HepG2 (cell line): Measurements from ENCODE around the gene RAMP1. TPM values are rescaled to one million over a fixed set of nuclear protein-coding genes. Genes with fewer than 3 reads are reported as not detected.

ENCODE experiments used
- ATAC-seq: fragments of 200-7000 bp; cut with Tn5 transposase; 3 replicates; pipeline ENCODE4 v1.9.1; 2020; ENCODE audit warnings: mild to moderate bottlenecking, moderate library complexity
- BruUV-seq: library from RNA; stranded (reverse); fragments of 400-500 nt; replicated peaks from 2 replicates; lab custom pipeline; 2021; lab: Mats Ljungman, UMichigan
- CTCF ChIA-PET: fragments of 300-600 bp; formaldehyde crosslinking; extraction: SDS; loops from one replicate; lab custom pipeline; 2021; ENCODE audit warnings: low total read pairs, inconsistent platforms, low intra/inter-chr PET ratio; lab: Yijun Ruan, JAX
- POLR2A ChIA-PET: fragments of 350-600 bp; sonication (Branson Sonifier 250); formaldehyde crosslinking; loops from one replicate; lab custom pipeline; 2020; ENCODE audit warnings: antibody characterized with exemption, inconsistent platforms; lab: Yijun Ruan, JAX
- DNase-seq: peaks from one replicate; pipeline ENCODE4 v3.0.0-alpha.2; 2015; ENCODE audit warnings: low spot score
- FAIRE-seq: peaks from 3 replicates; lab custom pipeline; 2011; peaks lifted over from hg19 to GRCh38; lab: Jason Lieb, UNC
- H2AFZ ChIP-seq: one replicate; pipeline ENCODE4 v1.6.1; 2011; ENCODE audit warnings: low read length, inconsistent platforms
- H3K27ac ChIP-seq: fragments of 300-600 bp; 3 replicates; pipeline ENCODE4 v1.8.0; 2011; ENCODE audit warnings: mixed run types, mild to moderate bottlenecking, mixed read lengths, low read length, inconsistent platforms; ENCODE audit not compliant: insufficient read depth; ENCODE audit errors: extremely low read length
- H3K27me3 ChIP-seq, 2 experiments: fragments of 200-600 bp in 1 of 2; 2 replicates in 1 of 2; 3 replicates in 1 of 2; pipeline versions ENCODE4 v1.6.0 to v1.8.0; 2011; ENCODE audit warnings: low read length in 2 of 2, mild to moderate bottlenecking in 2 of 2, moderate library complexity in 2 of 2, inconsistent platforms in 1 of 2; ENCODE audit not compliant: insufficient read depth in 2 of 2, control insufficient read depth in 1 of 2
- H3K36me3 ChIP-seq, 2 experiments: fragments of 200-600 bp in 1 of 2; replicated peaks in 1 of 2; 2 replicates in 1 of 2; 3 replicates in 1 of 2; pipeline versions ENCODE4 v1.5.1 to v1.8.0; 2011; ENCODE audit warnings: low read length in 2 of 2, inconsistent platforms in 1 of 2; ENCODE audit not compliant: insufficient read depth in 2 of 2, control insufficient read depth in 1 of 2
- H3K4me1 ChIP-seq: 2 replicates; pipeline ENCODE4 v1.5.1; 2012; ENCODE audit warnings: low read length, inconsistent platforms; ENCODE audit not compliant: insufficient read depth
- H3K4me2 ChIP-seq: 2 replicates; pipeline ENCODE4 v1.6.0; 2011; ENCODE audit warnings: low read depth, low read length, inconsistent platforms
- H3K4me3 ChIP-seq, 3 experiments: fragments of 200-600 bp in 1 of 3; sonication (generic), shearing (Covaris generic) in 1 of 3; replicated peaks in 1 of 3; 2 replicates each; pipeline ENCODE4 v1.5.1; 2011 to 2016; ENCODE audit warnings: low read length in 3 of 3, inconsistent platforms in 2 of 3, low read depth in 2 of 3, mild to moderate bottlenecking in 2 of 3, control low read depth in 1 of 3, mixed read lengths in 1 of 3; ENCODE audit not compliant: insufficient read depth in 1 of 3
- H3K79me2 ChIP-seq: one replicate; pipeline ENCODE4 v1.6.1; 2011; ENCODE audit warnings: low read length, inconsistent platforms; ENCODE audit not compliant: insufficient read depth
- H3K9ac ChIP-seq: 2 replicates; pipeline ENCODE4 v1.6.0; 2011; ENCODE audit warnings: mild to moderate bottlenecking, low read depth, low read length, inconsistent platforms; ENCODE audit not compliant: insufficient read depth
- H3K9me3 ChIP-seq: 2 replicates; pipeline ENCODE4 v1.5.1; 2012; ENCODE audit warnings: mild to moderate bottlenecking, low read length
- H4K20me1 ChIP-seq: 2 replicates; pipeline ENCODE4 v1.6.0; 2011; ENCODE audit warnings: inconsistent platforms, mild to moderate bottlenecking, low read length, moderate library complexity; ENCODE audit not compliant: insufficient read depth
- ASH2L ChIP-seq: fragments of 300-600, 200-600 bp; sonication (generic); IDR thresholded peaks from 2 replicates; pipeline ENCODE4 v1.7.0; 2017; ENCODE audit warnings: low read depth, mild to moderate bottlenecking, moderate library complexity, mixed read lengths, low read length; ENCODE audit not compliant: insufficient read length
- FOXO4 ChIP-seq: sonication (generic); formaldehyde crosslinking; conservative IDR thresholded peaks from 2 replicates; pipeline ENCODE4 v1.8.1; 2023; ENCODE audit warnings: missing genetic modification reagents
- GMEB2 ChIP-seq: IDR thresholded peaks from 2 replicates; pipeline ENCODE4 v1.6.1; 2016; ENCODE audit warnings: missing biosample characterization, missing genetic modification reagents, low read depth
- ISL2 ChIP-seq: sonication (generic); formaldehyde crosslinking; IDR thresholded peaks from 2 replicates; pipeline ENCODE4 v1.5.0; 2020; ENCODE audit warnings: missing genetic modification reagents
- KLF13 ChIP-seq: sonication (generic); formaldehyde crosslinking; IDR thresholded peaks from 2 replicates; pipeline ENCODE4 v1.4.0; 2020; ENCODE audit warnings: mild to moderate bottlenecking, missing genetic modification reagents
- MAZ ChIP-seq, 2 experiments: sonication (generic) in 1 of 2; formaldehyde crosslinking in 1 of 2; IDR thresholded peaks; 2 replicates each; pipeline versions ENCODE4 v1.5.0 to v1.6.1; 2012 to 2020; ENCODE audit warnings: low read depth in 2 of 2, mild to moderate bottlenecking in 2 of 2, borderline replicate concordance in 1 of 2, improper control_type of control experiment in 1 of 2, low read length in 1 of 2, missing genetic modification reagents in 1 of 2, moderate library complexity in 1 of 2
- MED13 ChIP-seq: sonication (generic); formaldehyde crosslinking; IDR thresholded peaks from 2 replicates; pipeline ENCODE4 v1.5.0; 2020; ENCODE audit warnings: missing genetic modification reagents
- NCOA5 ChIP-seq: sonication (generic); formaldehyde crosslinking; IDR thresholded peaks from 2 replicates; pipeline ENCODE4 v1.4.0; 2020; ENCODE audit warnings: missing genetic modification reagents
- POLR2AphosphoS5 ChIP-seq: IDR thresholded peaks from 2 replicates; pipeline ENCODE4 v1.6.1; 2012; ENCODE audit warnings: low read depth, low read length
- RARA ChIP-seq: IDR thresholded peaks from 2 replicates; pipeline ENCODE4 v1.6.1; 2016; ENCODE audit warnings: missing genetic modification reagents, missing compliant biosample characterization
- RFX5 ChIP-seq: IDR thresholded peaks from 2 replicates; pipeline ENCODE4 v1.6.1; 2011; ENCODE audit warnings: low read depth, low read length, improper control_type of control experiment
- ZBTB37 ChIP-seq: sonication (generic); formaldehyde crosslinking; IDR thresholded peaks from 2 replicates; pipeline ENCODE4 v1.4.0; 2020; ENCODE audit warnings: mild to moderate bottlenecking, missing genetic modification reagents
- ZNF101 ChIP-seq: sonication (generic); formaldehyde crosslinking; IDR thresholded peaks from 2 replicates; pipeline ENCODE4 v1.4.0; 2020; ENCODE audit warnings: mild to moderate bottlenecking, low read depth, missing genetic modification reagents, borderline replicate concordance
- ZNF317 ChIP-seq: sonication (generic); formaldehyde crosslinking; IDR thresholded peaks from 2 replicates; pipeline ENCODE4 v1.5.0; 2020; ENCODE audit warnings: mild to moderate bottlenecking, missing genetic modification reagents
- ZNF354B ChIP-seq: sonication (generic); formaldehyde crosslinking; IDR thresholded peaks from 2 replicates; pipeline ENCODE4 v1.8.0; 2022; ENCODE audit warnings: mild to moderate bottlenecking, missing genetic modification reagents
- ZNF552 ChIP-seq: sonication (generic); formaldehyde crosslinking; IDR thresholded peaks from 2 replicates; pipeline ENCODE4 v1.9.0; 2022; ENCODE audit warnings: missing genetic modification reagents, mild to moderate bottlenecking, borderline replicate concordance
- ZNF678 ChIP-seq: sonication (generic); formaldehyde crosslinking; IDR thresholded peaks from 2 replicates; pipeline ENCODE4 v1.4.0; 2020; ENCODE audit warnings: mild to moderate bottlenecking, missing genetic modification reagents
- WGBS: methylation state at CpG from one replicate; pipeline ENCODE4 v1.1.6; 2017; ENCODE audit warnings: low lambda C conversion rate; 5-methylcytosine and 5-hydroxymethylcytosine counted together
- in situ Hi-C: cut with HindIII; loops from 2 replicates; pipeline ENCODE4 v1.10.0; 2017; ENCODE audit warnings: low pct_unique_long_range_greater_than_20kb; ENCODE audit not compliant: extremely low pct_ligation_motif_present
- intact Hi-C: fragments of 100-400 bp; cut with micrococcal nuclease; formaldehyde crosslinking; loops from one replicate; pipeline ENCODE4 v1.10.0; 2022; ENCODE audit not compliant: unreplicated experiment
- polyA plus RNA-seq, 8 experiments: library from polyadenylated mRNA; depleted of rRNA in 3 of 8; stranded (reverse) in 7 of 8; unstranded in 1 of 8; fragments of >200 nt; fragmentation: Illumina TruSeq in 4 of 8; extraction: Trizol in 4 of 8; gene quantifications; 2 replicates each; pipeline versions ENCODE4 v1.2.1 to v1.2.3, GENCODE V29; 2011 to 2016; ENCODE audit warnings: low read depth in 4 of 8, missing spikeins in 1 of 8, mixed read lengths in 1 of 8; ENCODE audit not compliant: insufficient read depth in 1 of 8
- total RNA-seq, 5 experiments: library from RNA; depleted of rRNA; stranded (reverse); fragments of >200 nt; fragmentation: Illumina TruSeq; extraction: Trizol; gene quantifications; 2 replicates each; pipeline ENCODE4 v1.2.3, GENCODE V29; 2016; ENCODE audit warnings: low read depth in 1 of 5
- TF ChIP-seq, protein P1 (sequence below): sonication (generic); formaldehyde crosslinking; IDR thresholded peaks from 2 replicates; pipeline ENCODE4 v1.4.0; 2020; ENCODE audit warnings: low read depth, missing genetic modification reagents

The RAMP1 gene
- total and polyA plus RNA-seq, 2 of the 13 experiments (the other 11 are each of a cell fraction or from before 2014, with no cell fraction given), result 0.29 to 0.61 TPM

DNA sequence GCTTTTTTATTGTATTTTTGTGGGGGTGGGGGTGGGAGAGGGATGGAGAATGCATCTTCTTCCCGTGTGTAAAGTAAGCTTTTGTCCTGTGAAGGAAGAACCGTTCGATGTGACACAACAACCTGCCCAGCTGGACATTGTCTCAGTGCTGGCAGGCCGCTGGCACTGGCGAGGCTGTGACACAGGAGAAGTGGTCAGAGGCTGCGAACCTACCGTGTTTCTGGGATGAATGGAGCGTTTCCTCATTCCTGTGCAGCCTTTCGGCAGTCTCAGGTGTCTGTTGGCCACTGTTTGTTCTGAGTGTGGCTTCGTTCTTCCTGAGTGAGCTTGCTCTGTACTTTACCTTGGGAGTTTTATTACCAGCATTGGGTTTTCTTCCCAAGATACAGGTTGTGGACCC is 8.0 kb downstream of the RAMP1 start:
- Histone ChIP-seq H3K27me3 (peaks cover 20 to 89% of the 10 kb centered on the region in 2 experiments; a peak in 4 of 5 replicates), H3K79me2 (no peaks in the 10 kb centered on the region), H3K36me3 (no peaks in the 10 kb centered on the region), H3K9me3 (no peaks in the 10 kb centered on the region), H3K27ac (no peak overlapping the region), H4K20me1 (no peaks in the 10 kb centered on the region), H3K4me2 (no peak overlapping the region), H3K4me1 (peaks cover 13% of the 10 kb centered on the region), H3K4me3 (no peak overlapping the region), H2AFZ (no peak overlapping the region), H3K9ac (no peak overlapping the region)
- DNase-seq (no peak), ATAC-seq (no peak), FAIRE-seq (no peak)
- ChIA-PET POLR2A (no interaction called here), CTCF (no interaction called here)
- TF ChIP-seq ISL2 (CRISPR knock-in tag) (no peak), RARA (CRISPR knock-in tag) (no peak), ZNF101 (no peak), FOXO4 (no peak), GMEB2 (no peak), MED13 (CRISPR knock-in tag) (no peak), RFX5 (no peak), ZBTB37 (CRISPR knock-in tag) (no peak), NCOA5 (CRISPR knock-in tag) (no peak), ZNF354B (CRISPR knock-in tag) (no peak), ZNF317 (CRISPR knock-in tag) (no peak), KLF13 (CRISPR knock-in tag) (no peak), POLR2AphosphoS5 (no peak), ASH2L (no peak), MAZ (IDR thresholded peaks at IDR 0.05; ENCODE audit: borderline replicate concordance, low read depth, low read length) (no peak), MAZ (CRISPR knock-in tag; IDR thresholded peaks at IDR 0.05; ENCODE audit: low read depth) (no peak), ZNF678 (CRISPR knock-in tag) (no peak), ZNF552 (CRISPR knock-in tag) (no peak)
- TF ChIP-seq, protein P1, sequence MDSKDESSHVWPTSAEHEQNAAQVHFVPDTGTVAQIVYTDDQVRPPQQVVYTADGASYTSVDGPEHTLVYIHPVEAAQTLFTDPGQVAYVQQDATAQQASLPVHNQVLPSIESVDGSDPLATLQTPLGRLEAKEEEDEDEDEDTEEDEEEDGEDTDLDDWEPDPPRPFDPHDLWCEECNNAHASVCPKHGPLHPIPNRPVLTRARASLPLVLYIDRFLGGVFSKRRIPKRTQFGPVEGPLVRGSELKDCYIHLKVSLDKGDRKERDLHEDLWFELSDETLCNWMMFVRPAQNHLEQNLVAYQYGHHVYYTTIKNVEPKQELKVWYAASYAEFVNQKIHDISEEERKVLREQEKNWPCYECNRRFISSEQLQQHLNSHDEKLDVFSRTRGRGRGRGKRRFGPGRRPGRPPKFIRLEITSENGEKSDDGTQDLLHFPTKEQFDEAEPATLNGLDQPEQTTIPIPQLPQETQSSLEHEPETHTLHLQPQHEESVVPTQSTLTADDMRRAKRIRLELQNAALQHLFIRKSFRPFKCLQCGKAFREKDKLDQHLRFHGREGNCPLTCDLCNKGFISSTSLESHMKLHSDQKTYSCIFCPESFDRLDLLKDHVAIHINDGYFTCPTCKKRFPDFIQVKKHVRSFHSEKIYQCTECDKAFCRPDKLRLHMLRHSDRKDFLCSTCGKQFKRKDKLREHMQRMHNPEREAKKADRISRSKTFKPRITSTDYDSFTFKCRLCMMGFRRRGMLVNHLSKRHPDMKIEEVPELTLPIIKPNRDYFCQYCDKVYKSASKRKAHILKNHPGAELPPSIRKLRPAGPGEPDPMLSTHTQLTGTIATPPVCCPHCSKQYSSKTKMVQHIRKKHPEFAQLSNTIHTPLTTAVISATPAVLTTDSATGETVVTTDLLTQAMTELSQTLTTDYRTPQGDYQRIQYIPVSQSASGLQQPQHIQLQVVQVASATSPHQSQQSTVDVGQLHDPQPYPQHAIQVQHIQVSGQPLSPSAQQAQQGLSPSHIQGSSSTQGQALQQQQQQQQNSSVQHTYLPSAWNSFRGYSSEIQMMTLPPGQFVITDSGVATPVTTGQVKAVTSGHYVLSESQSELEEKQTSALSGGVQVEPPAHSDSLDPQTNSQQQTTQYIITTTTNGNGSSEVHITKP, result no peak
- BruUV-seq, result no TSS peak
- WGBS, result 29% methylated on average over 10 of the region's 10 CpGs
- in situ Hi-C loops (no loop called here), intact Hi-C loops (no loop called here)
